Mesendoderm (in vitro differentiated cells): ENCODE measurements around the gene CCDC192.
"Not testable (repeated sequence)": the region's sequence is repeated elsewhere in the genome, so short reads cannot be mapped to it uniquely, and the experiment has no call there.

Experiments used
- DNase-seq: peaks from one replicate; pipeline ENCODE4 v3.0.0; 2013
- H2AK5ac ChIP-seq: 2 replicates; pipeline ENCODE4 v1.6.1; 2013; ENCODE audit warnings: low read length, inconsistent platforms
- H2BK120ac ChIP-seq: 2 replicates; pipeline ENCODE4 v1.6.1; 2013; ENCODE audit warnings: low read depth, mild to moderate bottlenecking, low read length, moderate library complexity, mixed read lengths
- H2BK15ac ChIP-seq: replicated peaks from 2 replicates; pipeline ENCODE4 v1.6.1; 2013; ENCODE audit warnings: low read depth, mild to moderate bottlenecking, moderate library complexity
- H2BK5ac ChIP-seq: 2 replicates; pipeline ENCODE4 v1.6.1; 2013; ENCODE audit warnings: low read length, inconsistent platforms
- H3K18ac ChIP-seq: 2 replicates; pipeline ENCODE4 v1.6.1; 2013; ENCODE audit warnings: mild to moderate bottlenecking, low read length, mixed read lengths
- H3K23ac ChIP-seq: one replicate; pipeline ENCODE4 v1.6.1; 2013; ENCODE audit warnings: low read length
- H3K27ac ChIP-seq: 2 replicates; pipeline ENCODE4 v1.5.1; 2013; ENCODE audit warnings: low read depth, mild to moderate bottlenecking, inconsistent platforms, low read length, moderate library complexity
- H3K27me3 ChIP-seq: 2 replicates; pipeline ENCODE4 v1.6.1; 2013; ENCODE audit warnings: low read length, control low read depth, mild to moderate bottlenecking, inconsistent platforms; ENCODE audit not compliant: insufficient read depth, poor library complexity
- H3K36me3 ChIP-seq: 2 replicates; pipeline ENCODE4 v1.6.1; 2013; ENCODE audit warnings: low read length, inconsistent platforms; ENCODE audit not compliant: control insufficient read depth, insufficient read depth
- H3K4ac ChIP-seq: one replicate; pipeline ENCODE4 v1.6.1; 2013; ENCODE audit warnings: low read depth, mild to moderate bottlenecking, low read length, moderate library complexity
- H3K4me1 ChIP-seq: 2 replicates; pipeline ENCODE4 v1.6.1; 2013; ENCODE audit warnings: low read depth, low read length, inconsistent platforms; ENCODE audit not compliant: control insufficient read depth
- H3K4me2 ChIP-seq: 2 replicates; pipeline ENCODE4 v1.6.1; 2013; ENCODE audit warnings: low read length
- H3K4me3 ChIP-seq: 2 replicates; pipeline ENCODE4 v1.5.1; 2013; ENCODE audit warnings: mild to moderate bottlenecking, low read length
- H3K56ac ChIP-seq: one replicate; pipeline ENCODE4 v1.6.1; 2013; ENCODE audit warnings: low read length
- H3K79me1 ChIP-seq: 2 replicates; pipeline ENCODE4 v1.6.1; 2013; ENCODE audit warnings: low read length, inconsistent platforms
- H3K79me2 ChIP-seq: 2 replicates; pipeline ENCODE4 v1.6.1; 2013; ENCODE audit warnings: mild to moderate bottlenecking, low read length; ENCODE audit not compliant: control insufficient read depth, insufficient read depth
- H3K9ac ChIP-seq: 2 replicates; pipeline ENCODE4 v1.6.1; 2013; ENCODE audit warnings: low read length, inconsistent platforms
- H4K5ac ChIP-seq: one replicate; pipeline ENCODE4 v1.6.1; 2013; ENCODE audit warnings: low read length
- H4K8ac ChIP-seq: one replicate; pipeline ENCODE4 v1.6.1; 2013; ENCODE audit warnings: low read depth, mild to moderate bottlenecking, control low read depth, low read length, moderate library complexity
- WGBS: extraction: QIAGEN DNeasy Blood & Tissue Kit; methylation state at CpG from one replicate; pipeline ENCODE4 v1.1.7; 2013; ENCODE audit warnings: low lambda C conversion rate, missing lambda C conversion rate; ENCODE audit not compliant: insufficient coverage; ENCODE audit errors: extremely low coverage; 5-methylcytosine and 5-hydroxymethylcytosine counted together

CCDC192 gene

DNA sequence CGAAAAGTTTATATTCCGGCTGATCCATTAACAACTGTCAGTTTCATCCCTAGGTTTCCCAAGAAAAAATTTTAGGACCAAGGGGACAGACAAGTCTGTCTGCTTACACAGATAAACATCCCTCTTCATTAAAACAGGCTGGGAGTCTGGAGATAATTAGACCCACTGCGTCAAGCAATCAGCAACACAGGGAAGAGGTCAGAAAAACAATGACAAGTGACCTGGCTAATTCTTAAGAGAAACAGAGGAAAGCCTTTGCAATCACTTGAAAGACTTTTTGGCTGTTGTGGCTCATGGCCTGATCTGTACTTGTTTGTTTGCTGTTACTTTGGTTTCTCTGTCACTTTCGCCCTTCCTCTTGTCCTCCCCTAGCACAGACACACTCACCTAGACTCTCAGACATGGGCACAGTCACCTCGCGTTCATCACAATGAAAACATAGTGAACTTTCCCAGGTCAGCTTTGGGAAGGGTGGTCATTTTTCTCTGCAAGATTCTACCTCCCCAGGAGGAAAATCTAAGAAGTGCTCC, 2.9 kb upstream of the CCDC192 start:
- Histone ChIP-seq H3K79me2 (no peaks in the 10 kb centered on the region), H3K23ac (no peak overlapping the region), H3K18ac (no peak overlapping the region), H2AK5ac (no peak overlapping the region), H3K79me1 (no peaks in the 10 kb centered on the region), H3K27me3 (no peaks in the 10 kb centered on the region), H4K5ac (no peak overlapping the region), H3K4me3 (no peak overlapping the region), H3K9ac (no peak overlapping the region), H3K36me3 (no peaks in the 10 kb centered on the region), H3K56ac (no peak overlapping the region), H3K4me2 (no peak overlapping the region), H3K4ac (no peak overlapping the region), H3K4me1 (no peaks in the 10 kb centered on the region), H2BK120ac (no peak overlapping the region), H2BK15ac (no peak overlapping the region), H2BK5ac (no peak overlapping the region), H3K27ac (no peak overlapping the region), H4K8ac (no peak overlapping the region)
- no CpG with 5 or more reads among the region's 6 CpGs for WGBS
- peak; percentile 33 for DNase-seq

DNA sequence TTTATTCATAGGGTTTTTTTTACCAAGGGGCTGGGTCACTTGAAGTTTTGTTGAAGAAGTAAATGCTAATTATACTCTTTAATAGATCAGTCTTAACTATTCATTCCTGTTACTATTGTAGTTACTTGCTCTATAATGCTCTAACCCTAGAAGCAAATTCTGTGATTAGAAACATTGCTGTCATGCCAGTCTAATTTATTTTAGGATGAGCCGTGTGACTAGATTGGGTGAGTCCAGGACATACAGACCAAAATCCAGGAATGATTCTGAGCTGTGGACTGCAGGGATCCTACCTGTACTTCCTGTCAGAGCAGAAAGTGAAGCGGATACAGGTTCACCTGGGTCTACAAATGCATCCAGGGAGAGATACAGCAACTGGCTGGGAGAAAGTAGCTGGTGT, 757 bp upstream of the CCDC192 start:
- H3K27ac ChIP-seq: no peak overlapping the region
- no peaks in the 10 kb centered on the region for H3K79me2 ChIP-seq
- no peak overlapping the region for H3K4ac ChIP-seq

DNA sequence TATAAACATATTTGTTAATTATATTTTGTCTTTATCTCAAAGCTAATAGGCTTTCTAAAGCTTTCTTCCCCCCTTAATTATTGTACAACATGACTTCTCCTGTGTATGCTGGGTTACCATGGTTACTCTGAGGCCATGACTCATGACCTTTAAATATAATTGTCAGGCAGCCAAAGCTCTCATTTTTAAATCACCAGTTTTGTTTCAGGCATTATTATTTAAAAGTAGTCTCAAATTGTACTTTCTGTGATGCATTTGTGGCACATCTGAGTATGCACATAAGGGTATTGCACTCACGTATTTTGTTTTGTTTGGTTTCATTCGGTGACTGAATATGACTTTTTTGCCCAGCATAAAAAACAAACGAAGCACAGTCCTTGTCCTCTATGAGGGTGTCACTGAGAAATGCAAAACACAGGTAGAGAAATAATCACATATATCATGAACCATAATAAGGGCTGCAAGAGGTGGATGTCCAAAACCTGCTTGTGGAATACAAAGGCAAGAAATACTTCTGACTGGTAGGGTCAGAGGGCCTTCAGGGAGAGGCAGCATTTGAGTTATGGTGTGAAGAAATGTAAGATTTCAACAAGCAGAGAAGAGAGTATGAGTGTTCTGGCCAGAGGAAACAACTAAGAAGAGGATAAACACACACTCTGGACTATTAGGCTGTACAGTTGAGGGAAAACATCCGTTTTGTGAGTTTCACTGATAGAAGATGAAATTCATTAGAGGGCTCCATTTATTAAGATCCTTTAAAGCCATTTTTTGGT, 2.1 kb downstream of the CCDC192 start:
- no peaks in the 10 kb centered on the region for H3K79me2 ChIP-seq
- H3K4me2 ChIP-seq: no peak overlapping the region
- H3K4me3 ChIP-seq: no peak overlapping the region
- H4K5ac ChIP-seq: no peak overlapping the region
- no peaks in the 10 kb centered on the region for H3K4me1 ChIP-seq
- H3K4ac ChIP-seq: no peak overlapping the region
- H3K36me3 ChIP-seq: no peaks in the 10 kb centered on the region
- H3K27me3 ChIP-seq: no peaks in the 10 kb centered on the region
- H4K8ac ChIP-seq: no peak overlapping the region
- peak; percentile 62 for DNase-seq
- no peak overlapping the region for H2BK120ac ChIP-seq
- H3K79me1 ChIP-seq: no peaks in the 10 kb centered on the region
- H2AK5ac ChIP-seq: no peak overlapping the region
- no peak overlapping the region for H2BK15ac ChIP-seq
- no peak overlapping the region for H3K18ac ChIP-seq
- no peak overlapping the region for H3K9ac ChIP-seq
- H3K23ac ChIP-seq: no peak overlapping the region
- no peak overlapping the region for H2BK5ac ChIP-seq
- no CpG with 5 or more reads among the region's 4 CpGs for WGBS
- H3K27ac ChIP-seq: no peak overlapping the region
- H3K56ac ChIP-seq: no peak overlapping the region

More for the DNA sequence above, 757 bp upstream of the CCDC192 start:
- no peak overlapping the region for H2BK5ac ChIP-seq
- DNase-seq: no peak
- H2BK120ac ChIP-seq: no peak overlapping the region
- no peaks in the 10 kb centered on the region for H3K79me1 ChIP-seq
- no peaks in the 10 kb centered on the region for H3K27me3 ChIP-seq
- H2AK5ac ChIP-seq: no peak overlapping the region
- no peak overlapping the region for H4K8ac ChIP-seq
- H3K9ac ChIP-seq: no peak overlapping the region
- no peaks in the 10 kb centered on the region for H3K36me3 ChIP-seq
- H3K18ac ChIP-seq: no peak overlapping the region
- no peak overlapping the region for H2BK15ac ChIP-seq
- no peaks in the 10 kb centered on the region for H3K4me1 ChIP-seq
- H4K5ac ChIP-seq: no peak overlapping the region
- H3K4me3 ChIP-seq: no peak overlapping the region
- WGBS: no CpG with 5 or more reads among the region's 2 CpGs
- no peak overlapping the region for H3K56ac ChIP-seq
- H3K23ac ChIP-seq: no peak overlapping the region
- H3K4me2 ChIP-seq: no peak overlapping the region

DNA sequence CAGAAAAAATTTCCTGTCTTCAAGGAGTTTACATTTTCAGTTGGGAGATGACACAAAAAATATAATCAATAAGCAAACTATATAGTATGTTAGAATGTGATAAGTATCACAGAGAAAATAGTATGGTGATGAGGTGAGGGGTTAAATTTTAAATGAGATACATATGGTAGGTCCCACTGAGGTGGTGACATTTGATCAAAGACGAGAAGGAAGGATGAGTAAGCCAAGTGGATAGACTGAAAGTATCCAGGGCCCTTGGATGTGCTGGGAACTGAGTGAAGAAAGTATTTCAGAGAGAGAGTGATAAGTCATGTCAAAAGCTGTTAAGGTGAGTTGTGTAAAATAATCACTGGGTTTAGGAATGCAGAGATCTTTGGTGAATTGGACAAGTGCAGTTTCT, 3.5 kb downstream of the CCDC192 start:
- Histone ChIP-seq H2BK5ac (no peak overlapping the region), H3K4me3 (no peak overlapping the region), H3K4me2 (no peak overlapping the region), H4K8ac (no peak overlapping the region), H3K56ac (no peak overlapping the region), H3K9ac (no peak overlapping the region), H2BK15ac (no peak overlapping the region), H3K79me1 (no peaks in the 10 kb centered on the region), H3K4ac (no peak overlapping the region), H3K27me3 (no peaks in the 10 kb centered on the region), H3K23ac (no peak overlapping the region), H4K5ac (no peak overlapping the region), H3K18ac (no peak overlapping the region), H2AK5ac (no peak overlapping the region), H3K4me1 (no peaks in the 10 kb centered on the region), H3K79me2 (no peaks in the 10 kb centered on the region), H3K27ac (no peak overlapping the region), H2BK120ac (no peak overlapping the region), H3K36me3 (no peaks in the 10 kb centered on the region)
- no CpG with 5 or more reads among the region's 1 CpG for WGBS
- DNase-seq: no peak

DNA sequence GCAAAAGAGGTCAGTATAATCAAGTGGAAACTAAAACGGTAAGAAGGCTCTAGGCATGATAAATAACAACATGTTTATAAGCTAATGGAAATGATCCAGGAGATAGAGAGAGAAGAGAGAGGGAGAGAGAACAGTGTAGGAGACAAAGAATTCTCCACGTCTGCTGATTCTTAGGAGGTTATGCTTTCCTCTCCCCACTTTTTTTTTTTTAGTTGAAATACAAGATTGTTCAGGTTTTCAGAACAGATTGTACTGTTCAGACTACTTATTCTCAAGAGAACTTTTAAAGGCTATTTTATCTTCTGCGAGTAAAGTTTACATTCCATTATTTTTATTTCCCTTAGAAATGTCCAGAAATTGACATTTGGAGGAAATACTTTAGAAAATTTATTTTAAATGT, 4.0 kb downstream of the CCDC192 start:
- no peaks in the 10 kb centered on the region for H3K79me2 ChIP-seq
- H2BK120ac ChIP-seq: no peak overlapping the region
- no peak overlapping the region for H3K4me2 ChIP-seq
- no peaks in the 10 kb centered on the region for H3K36me3 ChIP-seq
- no peak overlapping the region for H4K5ac ChIP-seq
- no peak overlapping the region for H3K4ac ChIP-seq
- no peak overlapping the region for H2BK15ac ChIP-seq
- no peak overlapping the region for H2AK5ac ChIP-seq
- H3K4me1 ChIP-seq: no peaks in the 10 kb centered on the region
- WGBS: no CpG with 5 or more reads among the region's 3 CpGs
- no peak for DNase-seq
- H3K23ac ChIP-seq: no peak overlapping the region
- H3K27me3 ChIP-seq: no peaks in the 10 kb centered on the region
- H3K27ac ChIP-seq: no peak overlapping the region
- no peak overlapping the region for H2BK5ac ChIP-seq
- H3K18ac ChIP-seq: no peak overlapping the region
- H3K4me3 ChIP-seq: no peak overlapping the region
- H4K8ac ChIP-seq: no peak overlapping the region
- no peak overlapping the region for H3K9ac ChIP-seq
- no peak overlapping the region for H3K56ac ChIP-seq
- no peaks in the 10 kb centered on the region for H3K79me1 ChIP-seq

DNA sequence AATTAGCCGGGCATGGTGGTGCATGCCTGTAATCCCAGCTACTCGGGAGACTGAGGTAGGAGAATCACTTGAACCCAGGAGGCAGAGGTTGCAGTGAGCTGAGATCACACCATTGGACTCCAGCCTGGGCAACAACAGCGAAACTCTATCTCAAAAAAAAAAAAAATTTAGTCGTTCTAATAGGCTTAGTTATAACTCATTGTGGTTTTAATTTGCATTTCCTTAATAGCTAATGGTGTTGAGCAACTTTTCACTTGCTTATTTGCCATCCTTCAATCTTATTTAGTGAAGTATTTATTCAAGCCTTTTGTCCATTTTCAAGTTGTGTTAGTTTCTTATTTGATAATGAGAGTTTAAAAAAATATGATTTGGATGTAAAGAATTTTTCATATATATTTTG, 9.9 kb downstream of the CCDC192 start:
- not testable (repeated sequence) for H3K56ac ChIP-seq, H3K36me3 ChIP-seq, H2BK5ac ChIP-seq, H3K4ac ChIP-seq, H4K5ac ChIP-seq, H3K27ac ChIP-seq, H2BK15ac ChIP-seq, H3K23ac ChIP-seq, H3K4me3 ChIP-seq, H3K4me2 ChIP-seq, H2AK5ac ChIP-seq, H3K9ac ChIP-seq, H2BK120ac ChIP-seq, H3K27me3 ChIP-seq, H4K8ac ChIP-seq, H3K4me1 ChIP-seq, H3K79me2 ChIP-seq, DNase-seq, H3K79me1 ChIP-seq, H3K18ac ChIP-seq
- WGBS: no CpG with 5 or more reads among the region's 4 CpGs
